Effector memory CD8-positive, alpha-beta T cell (primary cell): ENCODE results near the gene FBLN1.
A peak's percentile ranks its signal among the peaks of the same experiment; 100 is the strongest.

ENCODE experiments used
- ATAC-seq: fragments of 150-1000 bp; cut with Tn5 transposase; replicated peaks from 2 replicates; pipeline ENCODE4 v1.10.0; 2021; ENCODE audit warnings: mild to moderate bottlenecking, moderate library complexity
- DNase-seq, 3 experiments: peaks; one replicate each; pipeline ENCODE4 v3.0.0; 2021
- H3K27ac Mint-ChIP-seq, 2 donors: one replicate each; pipeline ENCODE4 v1.8.0; 2022; ENCODE audit warnings: mild to moderate bottlenecking in 2 of 2, mixed read lengths in 2 of 2, moderate library complexity in 2 of 2
- H3K27me3 Mint-ChIP-seq, 2 donors: one replicate each; pipeline ENCODE4 v1.8.0; 2022; ENCODE audit warnings: mixed read lengths in 2 of 2
- H3K36me3 Mint-ChIP-seq: one replicate; pipeline ENCODE4 v1.8.0; 2022; ENCODE audit warnings: mild to moderate bottlenecking, moderate library complexity, mixed read lengths; ENCODE audit not compliant: insufficient read depth
- H3K4me1 Mint-ChIP-seq, 2 donors: one replicate each; pipeline ENCODE4 v1.8.0; 2022; ENCODE audit warnings: low read depth in 2 of 2, mixed read lengths in 2 of 2
- H3K4me3 Mint-ChIP-seq, 2 donors: one replicate each; pipeline ENCODE4 v1.8.0; 2022; ENCODE audit warnings: mild to moderate bottlenecking in 2 of 2, mixed read lengths in 2 of 2, moderate library complexity in 2 of 2
- H3K9me3 Mint-ChIP-seq, 2 donors: one replicate each; pipeline ENCODE4 v1.8.0; 2022; ENCODE audit warnings: mixed read lengths in 2 of 2

FBLN1 gene

DNA sequence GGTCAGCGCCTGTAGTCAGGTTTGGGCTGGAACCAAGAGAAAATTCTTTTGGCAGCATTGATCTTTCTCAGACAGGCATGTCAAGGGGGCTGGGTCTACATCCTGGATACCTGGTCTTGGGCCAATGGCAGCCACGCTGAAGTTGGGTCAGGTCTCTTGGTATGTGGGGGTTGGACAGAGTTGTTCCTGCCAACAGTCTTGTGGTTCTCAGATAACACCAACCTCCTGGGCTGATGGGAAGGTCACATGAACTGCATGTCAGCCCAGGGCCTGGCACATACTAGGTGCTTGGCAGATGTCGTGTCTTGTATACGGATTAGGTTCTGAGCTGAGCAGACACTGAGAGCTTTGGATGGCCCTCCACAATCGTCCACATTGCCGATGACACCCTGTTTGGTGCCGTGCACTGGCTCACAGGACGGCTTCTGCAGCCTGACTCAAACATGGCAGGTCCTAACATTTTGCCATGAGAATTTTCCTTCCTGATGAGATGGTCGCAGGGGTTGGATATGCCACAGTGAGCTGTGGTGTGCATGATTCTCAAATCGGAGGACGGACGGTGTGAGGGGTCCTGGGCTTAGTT is 42.0 kb downstream of the FBLN1 start:
- no peak for ATAC-seq
- H3K4me3 Mint-ChIP-seq: no peak overlapping the region
- DNase-seq: no peak

GRCh38 chr22:45546333-45547015 is 43.8 kb downstream of the FBLN1 start:
- H3K27me3 Mint-ChIP-seq: peaks cover 26 to 41% of the 10 kb centered on the region in 2 donors
- H3K27ac Mint-ChIP-seq: no peak overlapping the region
- no peak overlapping the region for H3K4me3 Mint-ChIP-seq
- H3K4me1 Mint-ChIP-seq: peaks cover 0 to 2% of the 10 kb centered on the region in 2 donors
- ATAC-seq (no peak), DNase-seq (no peak)
- H3K9me3 Mint-ChIP-seq: no peaks in the 10 kb centered on the region
- H3K36me3 Mint-ChIP-seq: peaks cover 5% of the 10 kb centered on the region

More for the DNA sequence above, 42.0 kb downstream of the FBLN1 start:
- H3K36me3 Mint-ChIP-seq: peaks cover 3% of the 10 kb centered on the region
- no peaks in the 10 kb centered on the region for H3K9me3 Mint-ChIP-seq
- H3K4me1 Mint-ChIP-seq: no peaks in the 10 kb centered on the region
- peaks cover 27 to 59% of the 10 kb centered on the region in 2 donors for H3K27me3 Mint-ChIP-seq
- H3K27ac Mint-ChIP-seq: no peak overlapping the region

DNA sequence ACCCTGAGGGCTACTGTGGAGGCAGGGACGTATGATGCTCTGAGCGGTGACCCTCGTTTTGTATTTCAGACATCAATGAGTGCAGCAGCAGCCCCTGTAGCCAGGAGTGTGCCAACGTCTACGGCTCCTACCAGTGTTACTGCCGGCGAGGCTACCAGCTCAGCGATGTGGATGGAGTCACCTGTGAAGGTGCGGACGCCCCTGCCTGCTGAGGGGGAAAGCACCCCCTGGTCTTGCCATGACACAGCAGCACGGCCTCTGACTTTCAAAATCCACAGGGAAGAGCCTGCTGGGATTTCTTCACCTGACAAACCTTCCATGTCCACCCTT is 44.3 kb downstream of the FBLN1 start:
- no peak for ATAC-seq
- Mint-ChIP-seq H3K27me3 (peaks cover 20 to 36% of the 10 kb centered on the region in 2 donors), H3K36me3 (peaks cover 6% of the 10 kb centered on the region), H3K4me1 (peaks cover 0 to 5% of the 10 kb centered on the region in 2 donors), H3K27ac (no peak overlapping the region), H3K9me3 (no peaks in the 10 kb centered on the region), H3K4me3 (no peak overlapping the region)
- no peak for DNase-seq

- ATAC-seq (no peak), DNase-seq (no peak)
- Mint-ChIP-seq H3K9me3 (no peaks in the 10 kb centered on the region), H3K4me1 (peaks cover 0 to 5% of the 10 kb centered on the region in 2 donors), H3K27me3 (peaks cover 19 to 31% of the 10 kb centered on the region in 2 donors), H3K36me3 (peaks cover 6% of the 10 kb centered on the region), H3K27ac (no peak overlapping the region), H3K4me3 (no peak overlapping the region)
These were observed 45.0 kb downstream of the FBLN1 start for GRCh38 chr22:45547731-45548130.

DNA sequence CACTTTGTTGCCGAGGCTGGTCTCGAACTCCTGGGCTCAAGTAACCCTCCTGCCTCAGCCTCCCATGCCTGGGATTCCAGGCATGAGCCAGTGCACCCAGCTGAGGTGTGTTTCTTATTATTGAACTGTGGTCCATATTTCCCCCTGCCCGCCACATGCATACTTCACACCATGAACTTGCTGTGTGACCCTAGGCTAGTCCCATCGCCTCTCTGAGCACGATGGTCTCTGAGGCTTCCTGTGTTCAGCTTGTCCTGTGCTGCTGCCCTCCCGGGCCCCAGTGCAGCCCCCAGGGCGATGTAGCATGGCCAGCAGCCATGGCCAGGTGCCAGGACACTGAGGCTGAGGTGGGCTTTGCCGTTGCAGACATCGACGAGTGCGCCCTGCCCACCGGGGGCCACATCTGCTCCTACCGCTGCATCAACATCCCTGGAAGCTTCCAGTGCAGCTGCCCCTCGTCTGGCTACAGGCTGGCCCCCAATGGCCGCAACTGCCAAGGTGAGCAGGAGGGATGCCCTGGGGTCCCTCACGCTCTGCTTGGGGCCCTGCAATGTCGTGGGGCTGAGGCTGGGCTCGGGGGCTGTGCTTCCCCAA is 45.7 kb downstream of the FBLN1 start:
- DNase-seq: no peak
- peaks cover 25 to 30% of the 10 kb centered on the region in 2 donors for H3K27me3 Mint-ChIP-seq

DNA sequence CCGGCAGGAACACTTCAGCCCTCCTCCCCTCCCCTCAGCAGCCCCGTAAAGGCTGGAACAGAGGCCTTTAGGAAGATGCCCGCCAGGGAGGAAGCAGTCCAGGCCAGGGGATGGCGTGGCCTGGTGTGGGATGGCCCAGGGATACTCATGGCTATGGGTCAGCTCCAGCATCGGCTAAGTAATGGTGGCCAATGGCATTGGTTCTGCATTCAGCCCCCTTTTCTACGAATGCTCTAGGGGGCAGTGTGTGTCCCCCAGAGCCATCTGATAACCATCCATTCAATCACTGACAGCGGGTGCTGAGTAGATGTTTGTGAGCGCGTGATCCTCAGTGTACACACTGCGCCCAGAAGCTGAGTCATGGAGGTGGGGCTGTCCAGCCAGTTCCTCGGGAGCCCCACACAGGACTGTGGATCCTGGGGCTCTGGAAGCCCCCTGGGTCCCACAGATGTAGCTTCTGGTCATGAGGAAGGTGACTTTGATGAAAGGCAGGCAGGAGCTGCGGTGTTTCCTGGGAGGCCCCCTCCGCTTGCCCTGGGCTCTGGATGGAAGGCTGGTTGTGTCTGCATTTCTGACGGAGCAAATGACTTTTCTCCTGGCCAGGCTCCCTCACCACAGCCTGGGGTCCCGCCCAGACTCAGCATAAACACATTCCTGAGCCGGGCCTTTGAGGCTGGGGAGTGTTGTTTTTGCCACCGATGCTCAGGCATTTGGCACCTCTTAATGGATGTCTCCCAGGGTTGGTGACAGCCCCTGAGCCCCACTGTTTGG is 46.5 kb downstream of the FBLN1 start:
- H3K36me3 Mint-ChIP-seq: peaks cover 10% of the 10 kb centered on the region
- DNase-seq (no peak), ATAC-seq (no peak)
- peaks cover 0 to 5% of the 10 kb centered on the region in 2 donors for H3K4me1 Mint-ChIP-seq
- H3K9me3 Mint-ChIP-seq: no peaks in the 10 kb centered on the region
- H3K4me3 Mint-ChIP-seq: no peak overlapping the region
- H3K27me3 Mint-ChIP-seq: peaks cover 28 to 36% of the 10 kb centered on the region in 2 donors
- H3K27ac Mint-ChIP-seq: no peak overlapping the region

More for the DNA sequence above, 45.7 kb downstream of the FBLN1 start:
- Mint-ChIP-seq H3K4me1 (peaks cover 0 to 5% of the 10 kb centered on the region in 2 donors), H3K36me3 (peaks cover 6% of the 10 kb centered on the region), H3K27ac (no peak overlapping the region), H3K9me3 (no peaks in the 10 kb centered on the region), H3K4me3 (no peak overlapping the region)
- ATAC-seq: no peak

DNA sequence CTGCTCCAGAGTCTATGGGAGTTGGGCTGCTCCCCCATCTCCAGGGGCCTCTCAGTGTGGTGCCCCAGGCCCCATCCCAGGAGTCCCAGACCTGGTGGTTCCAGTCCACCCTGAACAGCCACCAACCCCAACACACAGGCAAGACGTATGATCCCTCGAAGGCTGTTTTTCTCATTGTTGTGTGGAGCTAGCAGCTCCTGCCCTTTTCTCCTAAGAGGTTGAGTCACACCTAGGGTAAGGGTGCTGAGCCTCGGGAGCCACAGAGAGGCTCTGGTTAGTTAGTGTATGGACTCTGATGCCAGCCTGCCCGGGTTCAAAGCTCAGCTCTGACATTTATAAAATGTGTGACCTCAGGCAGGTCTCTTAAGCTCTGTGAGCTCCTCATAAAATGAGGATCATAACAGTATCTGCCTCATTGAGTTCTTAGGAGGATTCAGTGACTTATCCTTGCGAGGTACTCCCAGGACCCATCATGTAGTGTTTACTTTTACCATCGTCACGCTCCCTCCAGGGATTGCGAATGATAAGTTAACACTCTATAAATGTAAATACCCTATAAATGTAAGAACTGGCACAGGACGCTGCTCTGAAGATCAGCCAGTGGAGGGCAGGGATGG is 47.2 kb downstream of the FBLN1 start:
- no peak for DNase-seq
- peaks cover 0 to 5% of the 10 kb centered on the region in 2 donors for H3K4me1 Mint-ChIP-seq
- no peak for ATAC-seq
- peaks cover 7% of the 10 kb centered on the region for H3K36me3 Mint-ChIP-seq
- H3K4me3 Mint-ChIP-seq: no peak overlapping the region
- H3K27me3 Mint-ChIP-seq: peaks cover 28 to 38% of the 10 kb centered on the region in 2 donors
- H3K9me3 Mint-ChIP-seq: no peaks in the 10 kb centered on the region
- H3K27ac Mint-ChIP-seq: no peak overlapping the region

DNA sequence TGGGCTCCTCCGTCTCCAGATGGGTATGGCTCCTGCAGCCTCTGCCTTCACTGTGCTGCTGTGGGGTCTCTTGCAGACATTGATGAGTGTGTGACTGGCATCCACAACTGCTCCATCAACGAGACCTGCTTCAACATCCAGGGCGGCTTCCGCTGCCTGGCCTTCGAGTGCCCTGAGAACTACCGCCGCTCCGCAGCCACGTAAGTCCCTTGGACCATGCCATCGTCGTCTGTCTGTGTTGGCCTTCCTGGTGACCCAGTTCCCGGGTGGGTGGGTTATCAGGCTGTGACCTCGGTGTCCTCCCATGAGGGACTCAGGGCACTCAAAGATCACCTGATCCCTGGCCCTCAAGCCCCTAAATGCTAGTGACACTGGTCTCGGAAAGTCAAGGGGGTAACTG is 47.7 kb downstream of the FBLN1 start:
- ATAC-seq: no peak
- Mint-ChIP-seq H3K4me3 (no peak overlapping the region), H3K4me1 (peaks cover 0 to 5% of the 10 kb centered on the region in 2 donors), H3K36me3 (peaks cover 7% of the 10 kb centered on the region), H3K27ac (no peak overlapping the region), H3K27me3 (peaks cover 25 to 36% of the 10 kb centered on the region in 2 donors), H3K9me3 (no peaks in the 10 kb centered on the region)
- DNase-seq: no peak

- no peak for ATAC-seq
- H3K27ac Mint-ChIP-seq: peak overlapping the region in 1 of 2 donors; percentile 88
- H3K4me3 Mint-ChIP-seq: no peak overlapping the region
- no peak for DNase-seq
- H3K4me1 Mint-ChIP-seq: peaks cover 0 to 5% of the 10 kb centered on the region in 2 donors
- H3K27me3 Mint-ChIP-seq: peaks cover 22 to 36% of the 10 kb centered on the region in 2 donors
- peaks cover 7% of the 10 kb centered on the region for H3K36me3 Mint-ChIP-seq
- no peaks in the 10 kb centered on the region for H3K9me3 Mint-ChIP-seq
These were observed 48.2 kb downstream of the FBLN1 start for GRCh38 chr22:45550891-45551290.

- peak overlapping the region in 1 of 2 donors; percentile 88 for H3K27ac Mint-ChIP-seq
- H3K36me3 Mint-ChIP-seq: peaks cover 7% of the 10 kb centered on the region
- peaks cover 0 to 5% of the 10 kb centered on the region in 2 donors for H3K4me1 Mint-ChIP-seq
- DNase-seq: peak in 2 of 3 experiments; percentile 45 to 48
- H3K9me3 Mint-ChIP-seq: no peaks in the 10 kb centered on the region
- peak overlapping the region in 1 of 2 donors; percentile 69 for H3K4me3 Mint-ChIP-seq
- ATAC-seq: peak; percentile 90
- peaks cover 22 to 42% of the 10 kb centered on the region in 2 donors for H3K27me3 Mint-ChIP-seq
These were observed 48.8 kb downstream of the FBLN1 start for GRCh38 chr22:45551310-45552016.

- Mint-ChIP-seq H3K27me3 (peaks cover 22 to 47% of the 10 kb centered on the region in 2 donors), H3K9me3 (no peaks in the 10 kb centered on the region), H3K4me3 (peak overlapping the region in 1 of 2 donors; percentile 69), H3K27ac (peak overlapping the region in 1 of 2 donors; percentile 88), H3K36me3 (peaks cover 7% of the 10 kb centered on the region), H3K4me1 (peaks cover 0 to 5% of the 10 kb centered on the region in 2 donors)
- DNase-seq (no peak), ATAC-seq (no peak)
These were observed 49.3 kb downstream of the FBLN1 start for GRCh38 chr22:45552017-45552411.

- no peaks in the 10 kb centered on the region for H3K9me3 Mint-ChIP-seq
- peaks cover 26 to 54% of the 10 kb centered on the region in 2 donors for H3K27me3 Mint-ChIP-seq
- ATAC-seq: no peak
- H3K27ac Mint-ChIP-seq: no peak overlapping the region
- H3K4me3 Mint-ChIP-seq: no peak overlapping the region
- DNase-seq: no peak
- H3K4me1 Mint-ChIP-seq: peaks cover 0 to 5% of the 10 kb centered on the region in 2 donors
- H3K36me3 Mint-ChIP-seq: peaks cover 7% of the 10 kb centered on the region
These were observed 50.1 kb downstream of the FBLN1 start for GRCh38 chr22:45552580-45553350.
